WTC11 (cell line): ENCODE data around the gene CD6. TPM values are rescaled to one million over a fixed set of nuclear protein-coding genes. Genes with fewer than 3 reads are reported as not detected.

ENCODE experiments used
- ATAC-seq: fragments of 200-7000 bp; cut with Tn5 transposase; 2 replicates; pipeline ENCODE4 v1.10.0; 2021; ENCODE audit warnings: mild to moderate bottlenecking, moderate library complexity
- CTCF ChIA-PET: fragments of 300-600 bp; sonication (Branson Sonifier 250); formaldehyde crosslinking; loops from one replicate; lab custom pipeline; 2021; ENCODE audit warnings: antibody characterized with exemption; lab: Charles Lee
- POLR2A ChIA-PET: fragments of 350-600 bp; sonication (Branson Sonifier 250); formaldehyde crosslinking; loops from one replicate; lab custom pipeline; 2021; ENCODE audit warnings: antibody characterized with exemption; lab: Charles Lee
- DNase-seq: peaks from one replicate; pipeline ENCODE4 v3.0.0; 2021; ENCODE audit warnings: low spot score
- H3K27ac Mint-ChIP-seq: 2 replicates; pipeline ENCODE4 v1.8.0; 2021; ENCODE audit warnings: mixed read lengths
- H3K27me3 Mint-ChIP-seq: 2 replicates; pipeline ENCODE4 v1.8.0; 2021; ENCODE audit warnings: low read depth, mild to moderate bottlenecking, moderate library complexity, mixed read lengths
- H3K36me3 Mint-ChIP-seq: 2 replicates; pipeline ENCODE4 v1.8.0; 2021; ENCODE audit warnings: mixed read lengths
- H3K4me1 Mint-ChIP-seq: 2 replicates; pipeline ENCODE4 v1.8.0; 2022; ENCODE audit warnings: mixed read lengths
- H3K4me3 Mint-ChIP-seq: 2 replicates; pipeline ENCODE4 v1.8.0; 2021; ENCODE audit warnings: mild to moderate bottlenecking, moderate library complexity, mixed read lengths
- H3K9me3 Mint-ChIP-seq: 2 replicates; pipeline ENCODE4 v1.8.0; 2021; ENCODE audit warnings: mixed read lengths
- CREM ChIP-seq: sonication (generic); formaldehyde crosslinking; IDR thresholded peaks from 2 replicates; pipeline ENCODE4 v1.8.1; 2022; ENCODE audit warnings: mild to moderate bottlenecking, missing genetic modification reagents, moderate library complexity
- ELF4 ChIP-seq: sonication (generic); formaldehyde crosslinking; IDR thresholded peaks from 2 replicates; pipeline ENCODE4 v1.8.1; 2022; ENCODE audit warnings: low read depth, mild to moderate bottlenecking, moderate library complexity, missing genetic modification reagents
- ETV6 ChIP-seq: sonication (generic); formaldehyde crosslinking; IDR thresholded peaks from 2 replicates; pipeline ENCODE4 v1.8.1; 2022; ENCODE audit warnings: mild to moderate bottlenecking, missing genetic modification reagents
- FOXP1 ChIP-seq: sonication (generic); formaldehyde crosslinking; IDR thresholded peaks from 2 replicates; pipeline ENCODE4 v1.8.0; 2022; ENCODE audit warnings: missing genetic modification reagents, mild to moderate bottlenecking, moderate library complexity, borderline replicate concordance
- GRHL2 ChIP-seq: fragments of 250-450 bp; sonication (Bioruptor Pico); IDR thresholded peaks from 2 replicates; pipeline ENCODE4 v1.8.0; 2022; ENCODE audit warnings: mild to moderate bottlenecking, moderate library complexity; ENCODE audit not compliant: insufficient replicate concordance, severe bottlenecking
- MXD4 ChIP-seq: fragments of 250-450 bp; sonication (Bioruptor Pico); IDR thresholded peaks from 2 replicates; pipeline ENCODE4 v1.8.0; 2021; ENCODE audit warnings: mild to moderate bottlenecking, moderate library complexity, borderline replicate concordance
- MYBL2 ChIP-seq: sonication (generic); formaldehyde crosslinking; IDR thresholded peaks from 2 replicates; pipeline ENCODE4 v1.8.1; 2023; ENCODE audit warnings: mild to moderate bottlenecking, moderate library complexity, missing genetic modification reagents
- NFATC4 ChIP-seq: fragments of 250-450 bp; sonication (Bioruptor Pico); IDR thresholded peaks from 2 replicates; pipeline ENCODE4 v1.9.0; 2021; ENCODE audit warnings: mild to moderate bottlenecking
- NR1H2 ChIP-seq: sonication (generic); formaldehyde crosslinking; IDR thresholded peaks from 2 replicates; pipeline ENCODE4 v1.9.0; 2021; ENCODE audit warnings: mild to moderate bottlenecking, moderate library complexity, missing genetic modification reagents
- PRRX2 ChIP-seq: fragments of 250-450 bp; sonication (Bioruptor Pico); IDR thresholded peaks from 2 replicates; pipeline ENCODE4 v1.8.0; 2021; ENCODE audit warnings: mild to moderate bottlenecking
- SMAD3 ChIP-seq: sonication (generic); formaldehyde crosslinking; IDR thresholded peaks from 2 replicates; pipeline ENCODE4 v1.8.0; 2022; ENCODE audit warnings: missing genetic modification reagents, mild to moderate bottlenecking, borderline replicate concordance
- TEAD1 ChIP-seq: sonication (generic); formaldehyde crosslinking; IDR thresholded peaks from 2 replicates; pipeline ENCODE4 v1.8.0; 2022; ENCODE audit warnings: mild to moderate bottlenecking, missing genetic modification reagents
- TP53 ChIP-seq: sonication (generic); formaldehyde crosslinking; IDR thresholded peaks from 2 replicates; pipeline ENCODE4 v1.8.1; 2023; ENCODE audit warnings: mild to moderate bottlenecking, missing genetic modification reagents
- ZBTB21 ChIP-seq: sonication (generic); formaldehyde crosslinking; IDR thresholded peaks from 2 replicates; pipeline ENCODE4 v1.8.1; 2023; ENCODE audit warnings: mild to moderate bottlenecking, missing genetic modification reagents, borderline replicate concordance
- ZNF219 ChIP-seq: sonication (generic); formaldehyde crosslinking; IDR thresholded peaks from 2 replicates; pipeline ENCODE4 v1.8.0; 2023; ENCODE audit warnings: missing genetic modification reagents, mild to moderate bottlenecking, borderline replicate concordance
- ZNF263 ChIP-seq: sonication (generic); formaldehyde crosslinking; IDR thresholded peaks from 2 replicates; pipeline ENCODE4 v1.8.1; 2022; ENCODE audit warnings: low read depth, mild to moderate bottlenecking, moderate library complexity, missing genetic modification reagents
- ZNF671 ChIP-seq: fragments of 250-450 bp; sonication (Bioruptor Pico); IDR thresholded peaks from 2 replicates; pipeline ENCODE4 v1.8.0; 2021; ENCODE audit warnings: mild to moderate bottlenecking
- total RNA-seq: library from RNA; stranded (reverse); gene quantifications from 3 replicates; pipeline ENCODE4 v1.2.3, GENCODE V29; 2021
- TF ChIP-seq, protein P1 (sequence below): sonication (generic); formaldehyde crosslinking; IDR thresholded peaks from 2 replicates; pipeline ENCODE4 v1.8.0; 2022; ENCODE audit warnings: mild to moderate bottlenecking, missing genetic modification reagents
- TF ChIP-seq, protein P2 (sequence below): sonication (generic); formaldehyde crosslinking; IDR thresholded peaks from 2 replicates; pipeline ENCODE4 v1.8.0; 2023; ENCODE audit warnings: mild to moderate bottlenecking, missing genetic modification reagents
- TF ChIP-seq, protein P3 (sequence below): sonication (generic); formaldehyde crosslinking; IDR thresholded peaks from 2 replicates; pipeline ENCODE4 v1.8.0; 2023; ENCODE audit warnings: missing genetic modification reagents, mild to moderate bottlenecking, borderline replicate concordance
- TF ChIP-seq, protein P4 (sequence below): sonication (generic); formaldehyde crosslinking; IDR thresholded peaks from 2 replicates; pipeline ENCODE4 v1.8.1; 2023; ENCODE audit warnings: mild to moderate bottlenecking, missing genetic modification reagents

The CD6 gene
- total RNA-seq, 1 experiment from 2014 or later: 1.0 TPM

DNA sequence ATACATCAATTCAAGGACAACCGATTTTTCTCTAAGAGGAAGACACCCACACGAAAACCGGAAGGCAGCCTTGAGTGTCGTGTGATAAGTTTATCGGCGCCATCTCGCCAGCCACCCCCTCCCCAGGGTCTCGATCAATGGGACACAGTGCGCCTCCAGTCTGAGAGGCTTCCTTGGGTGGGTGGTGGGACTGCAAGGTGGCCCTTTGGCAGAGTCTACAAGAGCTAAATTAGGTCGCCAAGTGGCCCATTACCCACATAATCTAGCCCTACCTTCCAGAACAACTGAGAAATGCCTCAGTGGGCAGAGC, 64.0 kb downstream of the CD6 start:
- H3K4me3 Mint-ChIP-seq: no peak overlapping the region
- CTCF ChIA-PET: no interaction called here
- ATAC-seq (no peak), DNase-seq (no peak)
- no peaks in the 10 kb centered on the region for H3K4me1 Mint-ChIP-seq
- H3K9me3 Mint-ChIP-seq: no peaks in the 10 kb centered on the region
- TF ChIP-seq GRHL2: no peak
- no peak for TF ChIP-seq TP53 (CRISPR knock-in tag)
- TF ChIP-seq, protein P1, sequence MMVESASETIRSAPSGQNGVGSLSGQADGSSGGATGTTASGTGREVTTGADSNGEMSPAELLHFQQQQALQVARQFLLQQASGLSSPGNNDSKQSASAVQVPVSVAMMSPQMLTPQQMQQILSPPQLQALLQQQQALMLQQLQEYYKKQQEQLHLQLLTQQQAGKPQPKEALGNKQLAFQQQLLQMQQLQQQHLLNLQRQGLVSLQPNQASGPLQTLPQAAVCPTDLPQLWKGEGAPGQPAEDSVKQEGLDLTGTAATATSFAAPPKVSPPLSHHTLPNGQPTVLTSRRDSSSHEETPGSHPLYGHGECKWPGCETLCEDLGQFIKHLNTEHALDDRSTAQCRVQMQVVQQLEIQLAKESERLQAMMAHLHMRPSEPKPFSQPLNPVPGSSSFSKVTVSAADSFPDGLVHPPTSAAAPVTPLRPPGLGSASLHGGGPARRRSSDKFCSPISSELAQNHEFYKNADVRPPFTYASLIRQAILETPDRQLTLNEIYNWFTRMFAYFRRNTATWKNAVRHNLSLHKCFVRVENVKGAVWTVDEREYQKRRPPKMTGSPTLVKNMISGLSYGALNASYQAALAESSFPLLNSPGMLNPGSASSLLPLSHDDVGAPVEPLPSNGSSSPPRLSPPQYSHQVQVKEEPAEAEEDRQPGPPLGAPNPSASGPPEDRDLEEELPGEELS (CRISPR knock-in tag): no peak
- no peak for TF ChIP-seq FOXP1 (CRISPR knock-in tag)
- no peak for TF ChIP-seq ELF4 (CRISPR knock-in tag)
- no peak for TF ChIP-seq TEAD1 (CRISPR knock-in tag)
- no peak for TF ChIP-seq ZNF219 (CRISPR knock-in tag)
- TF ChIP-seq, protein P2, sequence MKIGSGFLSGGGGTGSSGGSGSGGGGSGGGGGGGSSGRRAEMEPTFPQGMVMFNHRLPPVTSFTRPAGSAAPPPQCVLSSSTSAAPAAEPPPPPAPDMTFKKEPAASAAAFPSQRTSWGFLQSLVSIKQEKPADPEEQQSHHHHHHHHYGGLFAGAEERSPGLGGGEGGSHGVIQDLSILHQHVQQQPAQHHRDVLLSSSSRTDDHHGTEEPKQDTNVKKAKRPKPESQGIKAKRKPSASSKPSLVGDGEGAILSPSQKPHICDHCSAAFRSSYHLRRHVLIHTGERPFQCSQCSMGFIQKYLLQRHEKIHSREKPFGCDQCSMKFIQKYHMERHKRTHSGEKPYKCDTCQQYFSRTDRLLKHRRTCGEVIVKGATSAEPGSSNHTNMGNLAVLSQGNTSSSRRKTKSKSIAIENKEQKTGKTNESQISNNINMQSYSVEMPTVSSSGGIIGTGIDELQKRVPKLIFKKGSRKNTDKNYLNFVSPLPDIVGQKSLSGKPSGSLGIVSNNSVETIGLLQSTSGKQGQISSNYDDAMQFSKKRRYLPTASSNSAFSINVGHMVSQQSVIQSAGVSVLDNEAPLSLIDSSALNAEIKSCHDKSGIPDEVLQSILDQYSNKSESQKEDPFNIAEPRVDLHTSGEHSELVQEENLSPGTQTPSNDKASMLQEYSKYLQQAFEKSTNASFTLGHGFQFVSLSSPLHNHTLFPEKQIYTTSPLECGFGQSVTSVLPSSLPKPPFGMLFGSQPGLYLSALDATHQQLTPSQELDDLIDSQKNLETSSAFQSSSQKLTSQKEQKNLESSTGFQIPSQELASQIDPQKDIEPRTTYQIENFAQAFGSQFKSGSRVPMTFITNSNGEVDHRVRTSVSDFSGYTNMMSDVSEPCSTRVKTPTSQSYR (CRISPR knock-in tag): no peak
- TF ChIP-seq, protein P3, sequence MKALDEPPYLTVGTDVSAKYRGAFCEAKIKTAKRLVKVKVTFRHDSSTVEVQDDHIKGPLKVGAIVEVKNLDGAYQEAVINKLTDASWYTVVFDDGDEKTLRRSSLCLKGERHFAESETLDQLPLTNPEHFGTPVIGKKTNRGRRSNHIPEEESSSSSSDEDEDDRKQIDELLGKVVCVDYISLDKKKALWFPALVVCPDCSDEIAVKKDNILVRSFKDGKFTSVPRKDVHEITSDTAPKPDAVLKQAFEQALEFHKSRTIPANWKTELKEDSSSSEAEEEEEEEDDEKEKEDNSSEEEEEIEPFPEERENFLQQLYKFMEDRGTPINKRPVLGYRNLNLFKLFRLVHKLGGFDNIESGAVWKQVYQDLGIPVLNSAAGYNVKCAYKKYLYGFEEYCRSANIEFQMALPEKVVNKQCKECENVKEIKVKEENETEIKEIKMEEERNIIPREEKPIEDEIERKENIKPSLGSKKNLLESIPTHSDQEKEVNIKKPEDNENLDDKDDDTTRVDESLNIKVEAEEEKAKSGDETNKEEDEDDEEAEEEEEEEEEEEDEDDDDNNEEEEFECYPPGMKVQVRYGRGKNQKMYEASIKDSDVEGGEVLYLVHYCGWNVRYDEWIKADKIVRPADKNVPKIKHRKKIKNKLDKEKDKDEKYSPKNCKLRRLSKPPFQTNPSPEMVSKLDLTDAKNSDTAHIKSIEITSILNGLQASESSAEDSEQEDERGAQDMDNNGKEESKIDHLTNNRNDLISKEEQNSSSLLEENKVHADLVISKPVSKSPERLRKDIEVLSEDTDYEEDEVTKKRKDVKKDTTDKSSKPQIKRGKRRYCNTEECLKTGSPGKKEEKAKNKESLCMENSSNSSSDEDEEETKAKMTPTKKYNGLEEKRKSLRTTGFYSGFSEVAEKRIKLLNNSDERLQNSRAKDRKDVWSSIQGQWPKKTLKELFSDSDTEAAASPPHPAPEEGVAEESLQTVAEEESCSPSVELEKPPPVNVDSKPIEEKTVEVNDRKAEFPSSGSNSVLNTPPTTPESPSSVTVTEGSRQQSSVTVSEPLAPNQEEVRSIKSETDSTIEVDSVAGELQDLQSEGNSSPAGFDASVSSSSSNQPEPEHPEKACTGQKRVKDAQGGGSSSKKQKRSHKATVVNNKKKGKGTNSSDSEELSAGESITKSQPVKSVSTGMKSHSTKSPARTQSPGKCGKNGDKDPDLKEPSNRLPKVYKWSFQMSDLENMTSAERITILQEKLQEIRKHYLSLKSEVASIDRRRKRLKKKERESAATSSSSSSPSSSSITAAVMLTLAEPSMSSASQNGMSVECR: no peak
- no peak for TF ChIP-seq NR1H2 (CRISPR knock-in tag)
- no peak for TF ChIP-seq ZNF263 (CRISPR knock-in tag)
- TF ChIP-seq, protein P4, sequence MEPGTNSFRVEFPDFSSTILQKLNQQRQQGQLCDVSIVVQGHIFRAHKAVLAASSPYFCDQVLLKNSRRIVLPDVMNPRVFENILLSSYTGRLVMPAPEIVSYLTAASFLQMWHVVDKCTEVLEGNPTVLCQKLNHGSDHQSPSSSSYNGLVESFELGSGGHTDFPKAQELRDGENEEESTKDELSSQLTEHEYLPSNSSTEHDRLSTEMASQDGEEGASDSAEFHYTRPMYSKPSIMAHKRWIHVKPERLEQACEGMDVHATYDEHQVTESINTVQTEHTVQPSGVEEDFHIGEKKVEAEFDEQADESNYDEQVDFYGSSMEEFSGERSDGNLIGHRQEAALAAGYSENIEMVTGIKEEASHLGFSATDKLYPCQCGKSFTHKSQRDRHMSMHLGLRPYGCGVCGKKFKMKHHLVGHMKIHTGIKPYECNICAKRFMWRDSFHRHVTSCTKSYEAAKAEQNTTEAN (CRISPR knock-in tag): no peak
- TF ChIP-seq MXD4 (CRISPR knock-in tag): no peak
- H3K27ac Mint-ChIP-seq: no peak overlapping the region
- POLR2A ChIA-PET: no interaction called here
- no peaks in the 10 kb centered on the region for H3K36me3 Mint-ChIP-seq
- H3K27me3 Mint-ChIP-seq: no peaks in the 10 kb centered on the region

DNA sequence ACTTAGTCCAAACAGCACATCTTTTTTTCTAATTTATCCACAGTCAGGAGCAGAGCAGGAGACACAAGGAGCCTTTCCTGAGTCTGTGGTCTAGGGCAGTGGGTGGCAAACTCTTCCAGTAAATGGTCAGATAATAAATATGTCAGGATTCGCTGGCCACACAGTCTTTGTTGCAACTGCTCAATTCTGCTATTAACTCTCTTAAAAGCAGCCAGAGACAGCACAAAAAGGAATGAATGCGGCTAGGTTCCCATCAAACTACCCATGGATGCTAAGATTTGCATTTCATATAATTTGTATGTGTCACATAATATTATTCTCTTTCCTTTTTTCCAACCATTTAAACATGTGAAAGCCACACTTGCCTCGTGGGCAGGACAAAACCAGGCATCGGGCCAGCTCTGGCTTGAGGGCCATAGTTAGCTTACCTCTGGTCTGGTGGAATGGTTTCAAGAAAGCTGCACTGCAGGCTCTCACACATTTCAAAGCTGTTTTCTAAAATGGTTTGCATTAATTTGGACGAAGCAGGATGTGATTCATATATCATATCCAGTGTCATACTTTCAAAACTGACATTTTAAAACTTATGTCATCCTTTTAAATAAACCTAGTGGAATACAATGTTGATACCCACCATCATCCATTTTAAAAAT, 66.1 kb downstream of the CD6 start:
- peaks cover 10% of the 10 kb centered on the region for H3K4me1 Mint-ChIP-seq
- no peaks in the 10 kb centered on the region for H3K36me3 Mint-ChIP-seq
- TF ChIP-seq MYBL2 (CRISPR knock-in tag) (no peak), ZBTB21 (CRISPR knock-in tag) (no peak), ZNF671 (CRISPR knock-in tag) (no peak), ETV6 (CRISPR knock-in tag) (no peak), PRRX2 (CRISPR knock-in tag) (no peak), ZNF219 (CRISPR knock-in tag) (no peak), MXD4 (CRISPR knock-in tag) (no peak), NFATC4 (CRISPR knock-in tag) (no peak), SMAD3 (CRISPR knock-in tag) (no peak), CREM (CRISPR knock-in tag) (no peak)
- no peak overlapping the region for H3K27ac Mint-ChIP-seq
- ChIA-PET CTCF (no interaction called here), POLR2A (no interaction called here)
- DNase-seq (no peak), ATAC-seq (no peak)
- no peak overlapping the region for H3K4me3 Mint-ChIP-seq
- H3K27me3 Mint-ChIP-seq: no peaks in the 10 kb centered on the region; the same call in 1 of the 2 replicates
- no peaks in the 10 kb centered on the region for H3K9me3 Mint-ChIP-seq
